Neutrophil (primary cell): ENCODE results near the gene CERS6.
"Not testable (repeated sequence)": the region's sequence is repeated elsewhere in the genome, so short reads cannot be mapped to it uniquely, and the experiment has no call there.

Experiments
- H3K27ac ChIP-seq: fragments of 200-600 bp; sonication (generic); 2 replicates; pipeline ENCODE4 v1.5.1; 2016; ENCODE audit warnings: mild to moderate bottlenecking, moderate library complexity
- H3K27me3 ChIP-seq: fragments of 200-600 bp; sonication (generic); 2 replicates; pipeline ENCODE4 v1.6.0; 2016; ENCODE audit warnings: mild to moderate bottlenecking
- H3K36me3 ChIP-seq: fragments of 200-600 bp; sonication (generic); 2 replicates; pipeline ENCODE4 v1.5.1; 2017
- H3K4me1 ChIP-seq, 2 experiments: fragments of 200-600 bp in 1 of 2; sonication (generic) in 1 of 2; 1 replicate in 1 of 2; 2 replicates in 1 of 2; pipeline versions ENCODE4 v1.5.1 to v1.6.1; 2013 to 2016; ENCODE audit warnings: low read depth in 1 of 2, low read length in 1 of 2, mild to moderate bottlenecking in 1 of 2, moderate library complexity in 1 of 2; ENCODE audit not compliant: control insufficient read depth in 1 of 2, insufficient read depth in 1 of 2
- H3K4me3 ChIP-seq, 2 experiments: fragments of 200-600 bp in 1 of 2; sonication (generic) in 1 of 2; 1 replicate in 1 of 2; 2 replicates in 1 of 2; pipeline ENCODE4 v1.5.1; 2013 to 2016; ENCODE audit warnings: low read depth in 1 of 2, low read length in 1 of 2, mild to moderate bottlenecking in 1 of 2, moderate library complexity in 1 of 2
- H3K9me3 ChIP-seq: fragments of 200-600 bp; sonication (generic); 2 replicates; pipeline ENCODE4 v1.5.1; 2016
- CTCF ChIP-seq: fragments of 200-600 bp; sonication (generic); IDR thresholded peaks from 2 replicates; pipeline ENCODE4 v1.5.1; 2016; ENCODE audit warnings: antibody characterized with exemption

CERS6 gene

GRCh38 chr2:168455645-168456520, at the start of gene CERS6:
TSS of gene CERS6 (plus strand) at chr2:168456272. CDS start at chr2:168456449, 177 bp downstream.
- TF ChIP-seq CTCF, result peak; percentile 44
- Histone ChIP-seq H3K27me3 (no peaks in the 10 kb centered on the region), H3K27ac (peak within 1 kb of the TSS; percentile 66), H3K4me1 (peaks cover 19 to 33% of the 10 kb centered on the region in 2 experiments), H3K36me3 (no peaks in the 10 kb centered on the region), H3K9me3 (no peaks in the 10 kb centered on the region), H3K4me3 (peak within 1 kb of the TSS; percentile 87 to 91)

GRCh38 chr2:168412301-168412700, 43.8 kb upstream of the CERS6 start:
- not testable (repeated sequence) for H3K36me3 ChIP-seq, H3K27ac ChIP-seq, H3K9me3 ChIP-seq, H3K4me3 ChIP-seq, H3K4me1 ChIP-seq, H3K27me3 ChIP-seq

- H3K27me3 ChIP-seq, H3K36me3 ChIP-seq, H3K4me3 ChIP-seq, H3K9me3 ChIP-seq, H3K4me1 ChIP-seq, H3K27ac ChIP-seq: not testable (repeated sequence)
Observed at GRCh38 chr2:168413101-168413500, 43.0 kb upstream of the CERS6 start.

- TF ChIP-seq CTCF, result no peak
- no peak overlapping the region for H3K4me3 ChIP-seq
- no peaks in the 10 kb centered on the region for H3K9me3 ChIP-seq
Observed at GRCh38 chr2:168416555-168416954, 39.5 kb upstream of the CERS6 start.

GRCh38 chr2:168422584-168422983, 33.5 kb upstream of the CERS6 start:
- Histone ChIP-seq H3K36me3 (no peaks in the 10 kb centered on the region), H3K4me3 (no peak overlapping the region), H3K27ac (no peak overlapping the region), H3K9me3 (no peaks in the 10 kb centered on the region), H3K27me3 (no peaks in the 10 kb centered on the region), H3K4me1 (no peaks in the 10 kb centered on the region)
- no peak for TF ChIP-seq CTCF

More at GRCh38 chr2:168416555-168416954, 39.5 kb upstream of the CERS6 start:
- no peaks in the 10 kb centered on the region for H3K4me1 ChIP-seq
- no peak overlapping the region for H3K27ac ChIP-seq
- no peaks in the 10 kb centered on the region for H3K27me3 ChIP-seq
- no peaks in the 10 kb centered on the region for H3K36me3 ChIP-seq

- no peak overlapping the region for H3K27ac ChIP-seq
- no peaks in the 10 kb centered on the region for H3K27me3 ChIP-seq
- no peaks in the 10 kb centered on the region for H3K4me1 ChIP-seq
- no peaks in the 10 kb centered on the region for H3K36me3 ChIP-seq
- no peak overlapping the region for H3K4me3 ChIP-seq
- TF ChIP-seq CTCF, result no peak
- H3K9me3 ChIP-seq, result no peaks in the 10 kb centered on the region
Observed at GRCh38 chr2:168424112-168424951, 31.7 kb upstream of the CERS6 start.
